SK-N-SH (cell line): ENCODE measurements around the gene ST7. TPM values are rescaled to one million over a fixed set of nuclear protein-coding genes. Genes with fewer than 3 reads are reported as not detected.

Experiments
- CTCF ChIA-PET: fragments of 300-600, 350-600 bp; formaldehyde crosslinking; extraction: SDS; loops from one replicate; lab custom pipeline; 2021; lab: Yijun Ruan, JAX
- POLR2A ChIA-PET: fragments of 350-600 bp; sonication (Branson Sonifier 250); formaldehyde crosslinking; extraction: SDS; loops from one replicate; lab custom pipeline; 2020; ENCODE audit warnings: antibody characterized with exemption, inconsistent platforms; lab: Yijun Ruan, JAX
- DNase-seq: peaks from one replicate; pipeline ENCODE4 v3.0.0; 2012
- H2AFZ ChIP-seq: fragments of 200-600 bp; sonication (generic); 2 replicates; pipeline ENCODE4 v1.8.1; 2016; ENCODE audit warnings: antibody characterized with exemption, mild to moderate bottlenecking, low read depth
- H3F3A ChIP-seq: fragments of 200-600 bp; sonication (generic); replicated peaks from 2 replicates; pipeline ENCODE3; 2016; ENCODE audit warnings: antibody characterized with exemption, mild to moderate bottlenecking; ENCODE audit not compliant: insufficient read depth
- H3K27ac ChIP-seq, 2 experiments: fragments of 200-500 bp in 1 of 2; fragments of 200-600 bp in 1 of 2; sonication (Bioruptor generic) in 1 of 2; sonication (generic), shearing (Covaris generic) in 1 of 2; 2 replicates each; pipeline versions ENCODE4 v1.5.1 to v1.6.1; 2014 to 2016; ENCODE audit warnings: low read depth in 2 of 2, inconsistent platforms in 1 of 2, low read length in 1 of 2, mild to moderate bottlenecking in 1 of 2, mixed read lengths in 1 of 2
- H3K27me3 ChIP-seq: fragments of 200-600 bp; sonication (generic), shearing (Covaris generic); 2 replicates; pipeline ENCODE4 v1.6.1; 2016; ENCODE audit warnings: mixed run types; ENCODE audit not compliant: insufficient read depth
- H3K36me3 ChIP-seq, 2 experiments: fragments of 200-500 bp in 1 of 2; fragments of 200-600 bp in 1 of 2; sonication (Bioruptor generic) in 1 of 2; sonication (generic) in 1 of 2; replicated peaks in 1 of 2; 2 replicates each; pipeline versions ENCODE3 to v1.5.1; 2014 to 2016; ENCODE audit warnings: low read length in 1 of 2, mild to moderate bottlenecking in 1 of 2; ENCODE audit not compliant: insufficient read depth in 2 of 2, control insufficient read depth in 1 of 2
- H3K4me1 ChIP-seq, 2 experiments: fragments of 200-500 bp in 1 of 2; fragments of 200-600 bp in 1 of 2; sonication (Bioruptor generic) in 1 of 2; sonication (generic), shearing (Covaris generic) in 1 of 2; 2 replicates each; pipeline versions ENCODE4 v1.5.1 to v1.6.1; 2014 to 2016; ENCODE audit warnings: low read depth in 1 of 2, low read length in 1 of 2, mixed run types in 1 of 2; ENCODE audit not compliant: insufficient read depth in 2 of 2, control insufficient read depth in 1 of 2
- H3K4me2 ChIP-seq: fragments of 200-600 bp; sonication (generic), shearing (Covaris generic); 2 replicates; pipeline ENCODE4 v1.6.1; 2017; ENCODE audit warnings: mixed run types
- H3K4me3 ChIP-seq, 2 experiments: fragments of 200-500 bp in 1 of 2; fragments of 200-600 bp in 1 of 2; sonication (Bioruptor generic) in 1 of 2; sonication (generic), shearing (Covaris generic) in 1 of 2; 2 replicates each; pipeline versions ENCODE4 v1.5.1 to v1.8.1; 2014 to 2016; ENCODE audit warnings: low read depth in 2 of 2, inconsistent platforms in 1 of 2, low read length in 1 of 2, mild to moderate bottlenecking in 1 of 2, mixed read lengths in 1 of 2, moderate library complexity in 1 of 2
- H3K79me2 ChIP-seq: fragments of 200-600 bp; sonication (generic); 2 replicates; pipeline ENCODE4 v1.8.1; 2017; ENCODE audit warnings: mild to moderate bottlenecking; ENCODE audit not compliant: insufficient read depth
- H3K9ac ChIP-seq: fragments of 200-600 bp; sonication (generic); 2 replicates; pipeline ENCODE4 v1.6.1; 2017; ENCODE audit warnings: mixed run types
- H3K9me2 ChIP-seq: fragments of 200-600 bp; sonication (generic); 2 replicates; pipeline ENCODE4 v1.6.1; 2017; ENCODE audit warnings: mixed run types
- H3K9me3 ChIP-seq: fragments of 200-600 bp; sonication (generic); 2 replicates; pipeline ENCODE4 v1.6.1; 2017; ENCODE audit warnings: mixed run types, mild to moderate bottlenecking, moderate library complexity
- H4K20me1 ChIP-seq: fragments of 200-600 bp; sonication (generic); 2 replicates; pipeline ENCODE4 v1.6.1; 2017; ENCODE audit warnings: mild to moderate bottlenecking, mixed run types; ENCODE audit not compliant: insufficient read depth
- CTCF ChIP-seq: fragments of 200-600 bp; sonication (generic); IDR thresholded peaks from 2 replicates; pipeline ENCODE4 v1.6.1; 2017; ENCODE audit warnings: antibody characterized with exemption, mild to moderate bottlenecking, moderate library complexity
- FOXJ3 ChIP-seq: sonication (generic); formaldehyde crosslinking; IDR thresholded peaks from 2 replicates; pipeline ENCODE4 v1.5.1; 2020; ENCODE audit warnings: mild to moderate bottlenecking, missing genetic modification reagents
- GABPA ChIP-seq: IDR thresholded peaks from 2 replicates; pipeline ENCODE4 v1.4.0; 2012; ENCODE audit warnings: low read depth, mild to moderate bottlenecking
- MAX ChIP-seq: IDR thresholded peaks from 2 replicates; pipeline ENCODE4 v1.4.0; 2012; ENCODE audit warnings: low read depth
- MEF2A ChIP-seq: IDR thresholded peaks from 2 replicates; pipeline ENCODE4 v1.4.0; 2012; ENCODE audit warnings: low read depth, borderline replicate concordance
- POLR2AphosphoS5 ChIP-seq: IDR thresholded peaks from 2 replicates; pipeline ENCODE4 v1.6.1; 2012; ENCODE audit warnings: low read depth, low read length
- RAD21 ChIP-seq: IDR thresholded peaks from 2 replicates; pipeline ENCODE4 v1.6.1; 2012; ENCODE audit warnings: mild to moderate bottlenecking, low read length
- TAF1 ChIP-seq: IDR thresholded peaks from 2 replicates; pipeline ENCODE4 v1.6.1; 2012; ENCODE audit warnings: low read depth, mild to moderate bottlenecking, low read length, moderate library complexity, borderline replicate concordance
- TEAD4 ChIP-seq: IDR thresholded peaks from 2 replicates; pipeline ENCODE4 v1.4.0; 2012; ENCODE audit warnings: mild to moderate bottlenecking, borderline replicate concordance; ENCODE audit not compliant: insufficient read depth
- USF1 ChIP-seq: IDR thresholded peaks from 2 replicates; pipeline ENCODE4 v1.4.0; 2012; ENCODE audit warnings: low read depth, borderline replicate concordance
- USF2 ChIP-seq: fragments of 150-350 bp; IDR thresholded peaks from 2 replicates; pipeline ENCODE4 v1.6.1; 2017; ENCODE audit warnings: antibody characterized with exemption, low read length, low read depth, borderline replicate concordance
- ZBTB33 ChIP-seq: IDR thresholded peaks from 2 replicates; pipeline ENCODE4 v1.4.0; 2012; ENCODE audit warnings: low read depth, borderline replicate concordance
- WGBS: methylation state at CpG from one replicate; pipeline ENCODE4 v1.1.6; 2017; ENCODE audit warnings: low lambda C conversion rate; 5-methylcytosine and 5-hydroxymethylcytosine counted together
- polyA plus RNA-seq, 3 experiments: library from polyadenylated mRNA; depleted of rRNA; stranded (reverse); fragments of >200 nt; gene quantifications; 2 replicates each; pipeline ENCODE4 v1.2.3, GENCODE V29; 2012

The ST7 gene
- polyA plus RNA-seq, 1 of the 3 experiments (the other 2 are of a cell fraction) = 23.5 TPM

GRCh38 chr7:116910383-116910782 is 42.9 kb upstream of the ST7 start:
- H3K36me3 ChIP-seq = peaks cover 76 to 84% of the 10 kb centered on the region in 2 experiments
- H3K4me3 ChIP-seq = no peak overlapping the region
- peaks cover 16% of the 10 kb centered on the region for H3F3A ChIP-seq
- H3K27ac ChIP-seq = no peak overlapping the region
- H3K9ac ChIP-seq = no peak overlapping the region
- 97% methylated on average over 6 of the region's 6 CpGs for WGBS
- no peaks in the 10 kb centered on the region for H3K27me3 ChIP-seq
- H3K79me2 ChIP-seq = no peaks in the 10 kb centered on the region; the same call in 1 of the 2 replicates
- ChIA-PET CTCF (interaction anchor here (0.6 to 3.2 kb wide), 5 partner anchors 8 to 675 kb away, joined by 3 to 16 read pairs (median 3); no protein-coding TSS in a partner anchor), POLR2A (no interaction called here)
- H3K4me2 ChIP-seq = no peak overlapping the region
- no peaks in the 10 kb centered on the region; a peak in 1 of 4 replicates for H3K4me1 ChIP-seq
- H3K9me2 ChIP-seq = no peaks in the 10 kb centered on the region
- H3K9me3 ChIP-seq = no peaks in the 10 kb centered on the region
- TF ChIP-seq ZBTB33 = no peak
- no peak for TF ChIP-seq TAF1
- no peak for TF ChIP-seq USF2
- no peak for TF ChIP-seq TEAD4
- no peak for TF ChIP-seq CTCF
- TF ChIP-seq FOXJ3 (CRISPR knock-in tag) = no peak
- TF ChIP-seq MEF2A = no peak
- TF ChIP-seq USF1 = no peak
- TF ChIP-seq MAX = no peak
- TF ChIP-seq GABPA = no peak
- no peak for TF ChIP-seq POLR2AphosphoS5
- no peak for TF ChIP-seq RAD21
- no peak overlapping the region for H2AFZ ChIP-seq
- no peaks in the 10 kb centered on the region for H4K20me1 ChIP-seq
- no peak for DNase-seq
